Liver (tissue), 9 donors: Measurements from ENCODE around the gene FGF12. TPM values are rescaled to one million over a fixed set of nuclear protein-coding genes. Genes with fewer than 3 reads are reported as not detected.

Experiments
- DNase-seq: peaks from one replicate; pipeline ENCODE4 v3.0.0-alpha.2; 2017; ENCODE audit warnings: low spot score
- H3K27ac ChIP-seq, 2 donors: one replicate each; pipeline ENCODE4 v1.7.0; 2013; ENCODE audit warnings: inconsistent platforms in 2 of 2, low read length in 2 of 2, control low read depth in 1 of 2, low read depth in 1 of 2, mild to moderate bottlenecking in 1 of 2
- H3K27me3 ChIP-seq, 4 donors: one replicate each; pipeline versions ENCODE4 v1.6.1 to v1.7.0; 2013; ENCODE audit warnings: low read length in 3 of 4, inconsistent platforms in 1 of 4, mild to moderate bottlenecking in 1 of 4, moderate library complexity in 1 of 4; ENCODE audit not compliant: control insufficient read depth in 4 of 4, insufficient read depth in 4 of 4
- H3K36me3 ChIP-seq, 4 donors: one replicate each; pipeline versions ENCODE4 v1.6.1 to v1.7.0; 2013; ENCODE audit warnings: low read length in 3 of 4, mild to moderate bottlenecking in 3 of 4, low read depth in 1 of 4, moderate library complexity in 1 of 4; ENCODE audit not compliant: control insufficient read depth in 4 of 4, insufficient read depth in 3 of 4
- H3K4me1 ChIP-seq, 4 donors: one replicate each; pipeline versions ENCODE4 v1.6.1 to v1.7.0; 2013; ENCODE audit warnings: low read length in 3 of 4, mild to moderate bottlenecking in 3 of 4, moderate library complexity in 1 of 4; ENCODE audit not compliant: control insufficient read depth in 4 of 4, insufficient read depth in 4 of 4
- H3K4me3 ChIP-seq, 3 donors: one replicate each; pipeline versions ENCODE4 v1.6.1 to v1.7.0; 2013; ENCODE audit warnings: low read length in 3 of 3, control low read depth in 1 of 3, low read depth in 1 of 3, mild to moderate bottlenecking in 1 of 3
- H3K9ac ChIP-seq, 2 donors: one replicate each; pipeline ENCODE4 v1.7.0; 2013; ENCODE audit warnings: low read length in 2 of 2, mild to moderate bottlenecking in 2 of 2, moderate library complexity in 2 of 2, control low read depth in 1 of 2, low read depth in 1 of 2
- H3K9me3 ChIP-seq, 4 donors: one replicate each; pipeline versions ENCODE4 v1.6.1 to v1.7.0; 2013; ENCODE audit warnings: low read length in 3 of 4; ENCODE audit not compliant: control insufficient read depth in 4 of 4
- ATF3 ChIP-seq: IDR thresholded peaks from 2 replicates; pipeline ENCODE4 v1.6.1; 2016; ENCODE audit warnings: antibody characterized with exemption
- CTCF ChIP-seq: fragments of 150-350 bp; IDR thresholded peaks from 2 replicates; pipeline ENCODE4 v1.5.1; 2017; ENCODE audit warnings: improper control_type of control experiment, low read depth, low read length; ENCODE audit not compliant: missing input control
- EGR1 ChIP-seq, 2 donors: IDR thresholded peaks; 2 replicates each; pipeline ENCODE4 v1.6.1; 2016 to 2018; ENCODE audit warnings: antibody characterized with exemption in 2 of 2, low read depth in 2 of 2
- FOXA1 ChIP-seq: IDR thresholded peaks from 2 replicates; pipeline ENCODE4 v1.6.1; 2016; ENCODE audit warnings: antibody characterized with exemption
- GABPA ChIP-seq, 2 donors: IDR thresholded peaks in 1 of 2; conservative IDR thresholded peaks in 1 of 2; 2 replicates each; pipeline ENCODE4 v1.6.1; 2016; ENCODE audit warnings: antibody characterized with exemption in 2 of 2, mild to moderate bottlenecking in 1 of 2, moderate library complexity in 1 of 2
- HNF4A ChIP-seq, 2 donors: conservative IDR thresholded peaks; 2 replicates each; pipeline ENCODE4 v1.6.1; 2016; ENCODE audit warnings: antibody characterized with exemption in 2 of 2, mild to moderate bottlenecking in 2 of 2
- JUND ChIP-seq, 2 donors: IDR thresholded peaks; 2 replicates each; pipeline ENCODE4 v1.6.1; 2016; ENCODE audit warnings: antibody characterized with exemption in 2 of 2
- RAD21 ChIP-seq, 2 donors: IDR thresholded peaks; 2 replicates each; pipeline ENCODE4 v1.6.1; 2016; ENCODE audit warnings: antibody characterized with exemption in 2 of 2, mild to moderate bottlenecking in 2 of 2
- RXRA ChIP-seq, 2 donors: IDR thresholded peaks; 2 replicates each; pipeline ENCODE4 v1.6.1; 2017 to 2018; ENCODE audit warnings: antibody characterized with exemption in 2 of 2, mild to moderate bottlenecking in 1 of 2
- SP1 ChIP-seq: IDR thresholded peaks from 2 replicates; pipeline ENCODE4 v1.6.1; 2018; ENCODE audit warnings: antibody characterized with exemption, mild to moderate bottlenecking
- YY1 ChIP-seq: IDR thresholded peaks from 2 replicates; pipeline ENCODE4 v1.6.1; 2016; ENCODE audit warnings: antibody characterized with exemption, mild to moderate bottlenecking
- ZBTB33 ChIP-seq: IDR thresholded peaks from 2 replicates; pipeline ENCODE4 v1.6.1; 2016; ENCODE audit warnings: antibody characterized with exemption
- WGBS: extraction: QIAGEN DNeasy Blood & Tissue Kit; methylation state at CpG from one replicate; pipeline ENCODE4 v1.1.7; 2013; 5-methylcytosine and 5-hydroxymethylcytosine counted together
- polyA plus RNA-seq, 2 donors: library from polyadenylated mRNA; stranded (reverse) in 1 of 2; unstranded in 1 of 2; fragments of 200-250 nt in 1 of 2; fragments of >200 nt in 1 of 2; fragmentation: Nextera tagmentation in 1 of 2; extraction: Ambion mirVana in 1 of 2; gene quantifications; one replicate each; pipeline versions ENCODE4 v1.2.1 to v1.2.3, GENCODE V29; 2013 to 2015
- total RNA-seq, 2 donors: library from RNA; depleted of rRNA; stranded (reverse); fragments of >200 nt; gene quantifications; one replicate each; pipeline ENCODE4 v1.2.3, GENCODE V29; 2014
- donor health status: healthy.
- donor health status: healthy.
- donor health status: healthy.
- donor health status: healthy.
- donor health status: healthy.

FGF12 gene
- total and polyA plus RNA-seq, 4 donors: 0.11 to 0.59 (median 0.19) TPM

GRCh38 chr3:192352142-192352541 lies 375.2 kb downstream of the FGF12 start:
- TF ChIP-seq EGR1 (IDR thresholded peaks at IDR 0.05; ENCODE audit: low read depth in 2 of 2) (no peak), ZBTB33 (no peak), JUND (IDR thresholded peaks at IDR 0.05) (no peak), RXRA (IDR thresholded peaks at IDR 0.05) (no peak), RAD21 (IDR thresholded peaks at IDR 0.05) (no peak), SP1 (no peak), ATF3 (no peak), CTCF (no peak)
- Histone ChIP-seq H3K9ac (no peak overlapping the region), H3K27me3 (peaks cover 0 to 2% (median 0%) of the 10 kb centered on the region in 4 donors)

GRCh38 chr3:192351441-192351840 lies 375.9 kb downstream of the FGF12 start:
- Histone ChIP-seq H3K36me3 (no peaks in the 10 kb centered on the region), H3K27ac (no peak overlapping the region), H3K4me1 (no peaks in the 10 kb centered on the region), H3K27me3 (peaks cover 0 to 2% (median 0%) of the 10 kb centered on the region in 4 donors), H3K4me3 (no peak overlapping the region), H3K9me3 (no peaks in the 10 kb centered on the region), H3K9ac (no peak overlapping the region)
- 85% methylated on average over 3 of the region's 3 CpGs for WGBS
- TF ChIP-seq FOXA1: no peak
- DNase-seq: no peak

More at GRCh38 chr3:192352142-192352541, 375.2 kb downstream of the FGF12 start:
- DNase-seq: no peak
- Histone ChIP-seq H3K9me3 (no peaks in the 10 kb centered on the region), H3K36me3 (no peaks in the 10 kb centered on the region), H3K4me1 (no peaks in the 10 kb centered on the region), H3K27ac (no peak overlapping the region), H3K4me3 (no peak overlapping the region)

- Histone ChIP-seq H3K9ac (no peak overlapping the region), H3K4me1 (no peaks in the 10 kb centered on the region), H3K36me3 (no peaks in the 10 kb centered on the region), H3K9me3 (no peaks in the 10 kb centered on the region), H3K27me3 (peaks cover 0 to 3% (median 0%) of the 10 kb centered on the region in 4 donors), H3K4me3 (no peak overlapping the region), H3K27ac (no peak overlapping the region)
- TF ChIP-seq HNF4A (conservative IDR thresholded peaks at IDR 0.05): no peak
- TF ChIP-seq ZBTB33: no peak
- TF ChIP-seq RAD21 (IDR thresholded peaks at IDR 0.05): no peak
- TF ChIP-seq FOXA1: no peak
- TF ChIP-seq EGR1 (IDR thresholded peaks at IDR 0.05; ENCODE audit: low read depth in 2 of 2): no peak
- no peak for TF ChIP-seq JUND (IDR thresholded peaks at IDR 0.05)
- TF ChIP-seq GABPA (IDR thresholded peaks at IDR 0.05 in 1 of 2, conservative IDR thresholded peaks at IDR 0.05 in 1 of 2): no peak
- no peak for TF ChIP-seq SP1
- no peak for TF ChIP-seq YY1
- TF ChIP-seq ATF3: no peak
- DNase-seq: no peak
- 93% methylated on average over 1 of the region's 1 CpG for WGBS
These were observed 387.3 kb downstream of the FGF12 start for GRCh38 chr3:192340031-192340430.
